HFFc6 (cell line): ENCODE measurements around the gene ST8SIA5. TPM values are rescaled to one million over a fixed set of nuclear protein-coding genes. Genes with fewer than 3 reads are reported as not detected.

ENCODE experiments used
- DNase-seq: peaks from one replicate; pipeline ENCODE4 v3.0.0-alpha.2; 2018
- H3K27ac Mint-ChIP-seq: 2 replicates; pipeline ENCODE4 v1.8.0; 2020; ENCODE audit warnings: mild to moderate bottlenecking, mixed read lengths
- H3K27me3 Mint-ChIP-seq: 2 replicates; pipeline ENCODE4 v1.8.0; 2021; ENCODE audit warnings: mild to moderate bottlenecking, moderate library complexity, mixed read lengths; ENCODE audit not compliant: insufficient read depth
- H3K36me3 Mint-ChIP-seq: 2 replicates; pipeline ENCODE4 v1.8.0; 2021; ENCODE audit warnings: low read depth, mixed read lengths
- H3K4me1 Mint-ChIP-seq: 2 replicates; pipeline ENCODE4 v1.8.0; 2020; ENCODE audit warnings: low read depth, mixed read lengths
- H3K4me3 Mint-ChIP-seq: 2 replicates; pipeline ENCODE4 v1.8.0; 2020; ENCODE audit warnings: mild to moderate bottlenecking, moderate library complexity, mixed read lengths
- H3K9me3 Mint-ChIP-seq: 2 replicates; pipeline ENCODE4 v1.8.0; 2020; ENCODE audit warnings: mild to moderate bottlenecking, mixed read lengths
- CTCF ChIP-seq: fragments of 200-600 bp; sonication (generic); IDR thresholded peaks from 2 replicates; pipeline ENCODE4 v1.5.0; 2021; ENCODE audit warnings: antibody characterized with exemption, mild to moderate bottlenecking
- total RNA-seq, 6 experiments: library from RNA; stranded (reverse); fragmentation: NEBNext Ultra II Directional; extraction: Animal tissue kit (Norgen Biotek cat#: 25700); gene quantifications; 2 replicates in 1 of 6; 3 replicates in 5 of 6; pipeline ENCODE4 v1.2.3, GENCODE V29; 2021

ST8SIA5 gene
- total RNA-seq, 6 experiments from 2014 or later: 0.23 TPM; not detected in 5

GRCh38 chr18:46727177-46727576, 29.7 kb downstream of the ST8SIA5 start:
- Mint-ChIP-seq H3K9me3 (peaks cover 27% of the 10 kb centered on the region), H3K27me3 (peaks cover 20% of the 10 kb centered on the region), H3K4me3 (no peak overlapping the region), H3K27ac (no peak overlapping the region), H3K36me3 (peaks cover 11% of the 10 kb centered on the region; the same call in 1 of the 2 replicates), H3K4me1 (no peaks in the 10 kb centered on the region)
- TF ChIP-seq CTCF: no peak
- DNase-seq: no peak

GRCh38 chr18:46725310-46725709, 31.5 kb downstream of the ST8SIA5 start:
- no peaks in the 10 kb centered on the region for H3K36me3 Mint-ChIP-seq
- TF ChIP-seq CTCF: no peak

GRCh38 chr18:46723856-46724415, 32.9 kb downstream of the ST8SIA5 start:
- H3K27ac Mint-ChIP-seq: no peak overlapping the region
- DNase-seq: no peak
- no peak for TF ChIP-seq CTCF
- H3K27me3 Mint-ChIP-seq: peaks cover 7% of the 10 kb centered on the region
- H3K36me3 Mint-ChIP-seq: no peaks in the 10 kb centered on the region
- peaks cover 26% of the 10 kb centered on the region for H3K4me1 Mint-ChIP-seq
- H3K9me3 Mint-ChIP-seq: no peaks in the 10 kb centered on the region
- H3K4me3 Mint-ChIP-seq: no peak overlapping the region

More at GRCh38 chr18:46725310-46725709, 31.5 kb downstream of the ST8SIA5 start:
- no peak overlapping the region for H3K27ac Mint-ChIP-seq
- peaks cover 12% of the 10 kb centered on the region for H3K4me1 Mint-ChIP-seq
- no peak overlapping the region for H3K4me3 Mint-ChIP-seq
- no peak for DNase-seq
- peaks cover 12% of the 10 kb centered on the region for H3K27me3 Mint-ChIP-seq
- H3K9me3 Mint-ChIP-seq: peaks cover 13% of the 10 kb centered on the region

GRCh38 chr18:46722051-46722450, 34.8 kb downstream of the ST8SIA5 start:
- no peak for TF ChIP-seq CTCF
- Mint-ChIP-seq H3K27ac (no peak overlapping the region), H3K9me3 (no peaks in the 10 kb centered on the region), H3K36me3 (no peaks in the 10 kb centered on the region), H3K27me3 (peaks cover 4% of the 10 kb centered on the region), H3K4me3 (no peak overlapping the region), H3K4me1 (peaks cover 43% of the 10 kb centered on the region)
- no peak for DNase-seq

- no peak overlapping the region for H3K4me3 Mint-ChIP-seq
- H3K27ac Mint-ChIP-seq: no peak overlapping the region
- peaks cover 4% of the 10 kb centered on the region for H3K27me3 Mint-ChIP-seq
- H3K36me3 Mint-ChIP-seq: no peaks in the 10 kb centered on the region
- H3K9me3 Mint-ChIP-seq: no peaks in the 10 kb centered on the region
- peaks cover 49% of the 10 kb centered on the region for H3K4me1 Mint-ChIP-seq
- DNase-seq: no peak
- TF ChIP-seq CTCF: no peak
These were observed 35.5 kb downstream of the ST8SIA5 start for GRCh38 chr18:46721331-46721730.
